ENCODE data around the gene MAP2K5. TPM values are rescaled to one million over a fixed set of nuclear protein-coding genes. Genes with fewer than 3 reads are reported as not detected.
A peak's percentile ranks its signal among the peaks of the same experiment; 100 is the strongest.

Gene MAP2K5
- total RNA-seq, 1 experiment from 2014 or later = 32.0 TPM

DNA sequence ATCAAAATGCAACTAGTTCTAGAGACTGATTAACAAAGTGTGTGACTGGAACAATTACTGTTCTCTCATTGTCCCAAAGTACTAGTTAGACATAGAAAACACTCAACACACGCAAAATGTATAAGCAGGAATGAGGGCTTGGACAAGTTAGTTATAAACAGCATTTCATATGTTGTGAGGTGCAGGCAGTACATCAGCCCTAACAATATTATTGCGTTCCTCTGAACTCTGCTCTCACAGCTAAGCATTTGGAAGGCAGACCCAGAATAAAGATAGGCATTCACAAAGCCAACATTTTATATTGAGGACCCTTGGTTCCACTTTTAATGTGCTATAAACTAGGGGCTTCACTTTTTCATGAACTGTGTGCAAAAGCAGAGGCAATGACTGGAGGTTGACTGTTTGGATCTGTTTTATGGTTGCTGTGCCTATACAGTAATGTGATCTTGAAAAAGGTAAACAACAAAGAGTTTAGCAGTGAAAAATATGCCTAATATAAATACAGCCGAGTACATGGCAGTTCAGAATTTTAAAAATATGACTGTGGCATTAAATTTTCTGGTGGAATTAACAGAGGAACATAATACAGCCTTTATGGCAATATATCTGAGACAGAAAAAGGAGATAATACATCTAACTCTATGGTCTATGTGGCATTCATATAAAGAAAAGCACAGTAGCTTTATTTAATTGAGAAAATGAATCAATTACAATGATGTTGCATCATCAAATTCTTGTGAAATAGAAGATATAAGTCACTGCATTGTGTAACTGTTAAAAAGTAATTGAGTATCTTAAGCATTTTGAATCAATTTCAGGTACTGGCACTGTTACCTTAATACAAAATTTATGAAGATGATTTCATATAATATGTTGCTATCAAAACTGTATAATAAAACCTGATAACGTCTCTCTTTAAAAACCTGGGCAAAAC, 202.8 kb downstream of the MAP2K5 start:
- H3K9me3 ChIP-seq (ENCODE audit: low read length) = no peaks in the 10 kb centered on the region
- no peaks in the 10 kb centered on the region for H3K79me2 ChIP-seq (ENCODE audit: low read length)
- no peak overlapping the region for H2AFZ ChIP-seq (ENCODE audit: low read length)
- no peak overlapping the region for H3K4me3 ChIP-seq (ENCODE audit: low read length)
- no peaks in the 10 kb centered on the region for H3K9me2 ChIP-seq (replicated peaks; ENCODE audit: insufficient read depth, low read length)
- no peak for DNase-seq
- H4K20me1 ChIP-seq (ENCODE audit: insufficient read depth, low read depth, low read length) = peaks cover 21% of the 10 kb centered on the region
- no peak overlapping the region for H3K9ac ChIP-seq (ENCODE audit: low read length)
- H3K27ac ChIP-seq (ENCODE audit: low read length) = no peak overlapping the region
- H3K36me3 ChIP-seq (ENCODE audit: insufficient read depth, low read length) = no peaks in the 10 kb centered on the region
- no peaks in the 10 kb centered on the region for H3K27me3 ChIP-seq (ENCODE audit: low read length)
- peaks cover 30% of the 10 kb centered on the region for H3K4me1 ChIP-seq (ENCODE audit: low read length)
- H3K4me2 ChIP-seq (ENCODE audit: low read depth, low read length, poor library complexity, severe bottlenecking) = no peak overlapping the region

DNA sequence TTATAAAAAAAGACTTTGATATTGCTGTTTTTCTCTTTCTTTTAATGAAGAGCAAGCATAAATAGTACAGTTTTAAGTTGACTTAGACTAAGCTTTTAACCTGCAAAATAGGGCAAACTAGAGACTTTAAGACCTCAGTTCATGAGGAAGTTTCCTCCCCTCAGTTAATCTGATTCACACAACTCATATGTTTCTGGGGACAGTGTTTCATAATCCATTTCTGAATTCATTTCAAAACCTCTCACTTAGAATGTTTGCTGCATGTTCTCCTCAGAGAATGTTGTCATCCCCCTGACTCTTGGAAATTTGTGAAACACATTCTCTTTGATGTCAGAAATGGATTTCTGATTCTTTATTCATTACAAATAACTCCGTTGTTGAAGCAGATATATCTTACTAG, 203.5 kb downstream of the MAP2K5 start:
- Histone ChIP-seq H3K79me2 (ENCODE audit: low read length) (no peaks in the 10 kb centered on the region), H3K27me3 (ENCODE audit: low read length) (no peaks in the 10 kb centered on the region), H3K4me3 (ENCODE audit: low read length) (no peak overlapping the region), H3K9me3 (ENCODE audit: low read length) (no peaks in the 10 kb centered on the region), H3K4me2 (ENCODE audit: low read depth, low read length, poor library complexity, severe bottlenecking) (no peak overlapping the region), H3K9me2 (replicated peaks; ENCODE audit: insufficient read depth, low read length) (no peaks in the 10 kb centered on the region), H3K4me1 (ENCODE audit: low read length) (peaks cover 37% of the 10 kb centered on the region), H3K27ac (ENCODE audit: low read length) (no peak overlapping the region), H3K36me3 (ENCODE audit: insufficient read depth, low read length) (no peaks in the 10 kb centered on the region), H3K9ac (ENCODE audit: low read length) (no peak overlapping the region), H2AFZ (ENCODE audit: low read length) (no peak overlapping the region), H4K20me1 (ENCODE audit: insufficient read depth, low read depth, low read length) (peaks cover 23% of the 10 kb centered on the region)
- DNase-seq = no peak

DNA sequence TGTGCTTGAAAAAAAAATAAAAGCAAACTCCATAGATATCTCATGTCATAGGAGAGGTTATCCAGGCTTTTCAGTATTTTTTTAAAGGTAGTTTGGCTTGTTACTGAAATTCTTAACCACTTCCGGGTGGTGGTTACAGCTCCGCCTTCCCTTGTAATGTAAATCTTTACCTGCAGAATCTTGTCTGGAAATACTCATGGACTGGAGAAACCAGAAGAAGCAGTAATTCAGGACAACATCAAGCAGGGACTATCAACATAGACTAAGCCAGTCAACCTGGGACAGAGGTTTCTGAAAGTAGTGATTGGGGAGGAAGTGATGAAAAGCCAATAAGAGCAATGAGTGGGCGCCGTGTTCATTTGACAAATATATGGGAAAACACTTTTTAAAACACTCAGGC, 203.9 kb downstream of the MAP2K5 start:
- Histone ChIP-seq H3K36me3 (ENCODE audit: insufficient read depth, low read length) (no peaks in the 10 kb centered on the region), H4K20me1 (ENCODE audit: insufficient read depth, low read depth, low read length) (peaks cover 27% of the 10 kb centered on the region), H3K9me3 (ENCODE audit: low read length) (no peaks in the 10 kb centered on the region), H2AFZ (ENCODE audit: low read length) (no peak overlapping the region), H3K79me2 (ENCODE audit: low read length) (no peaks in the 10 kb centered on the region), H3K27ac (ENCODE audit: low read length) (no peak overlapping the region), H3K4me2 (ENCODE audit: low read depth, low read length, poor library complexity, severe bottlenecking) (no peak overlapping the region), H3K4me1 (ENCODE audit: low read length) (peaks cover 38% of the 10 kb centered on the region), H3K27me3 (ENCODE audit: low read length) (no peaks in the 10 kb centered on the region), H3K9me2 (replicated peaks; ENCODE audit: insufficient read depth, low read length) (no peaks in the 10 kb centered on the region), H3K4me3 (ENCODE audit: low read length) (no peak overlapping the region), H3K9ac (ENCODE audit: low read length) (no peak overlapping the region)
- DNase-seq = no peak

DNA sequence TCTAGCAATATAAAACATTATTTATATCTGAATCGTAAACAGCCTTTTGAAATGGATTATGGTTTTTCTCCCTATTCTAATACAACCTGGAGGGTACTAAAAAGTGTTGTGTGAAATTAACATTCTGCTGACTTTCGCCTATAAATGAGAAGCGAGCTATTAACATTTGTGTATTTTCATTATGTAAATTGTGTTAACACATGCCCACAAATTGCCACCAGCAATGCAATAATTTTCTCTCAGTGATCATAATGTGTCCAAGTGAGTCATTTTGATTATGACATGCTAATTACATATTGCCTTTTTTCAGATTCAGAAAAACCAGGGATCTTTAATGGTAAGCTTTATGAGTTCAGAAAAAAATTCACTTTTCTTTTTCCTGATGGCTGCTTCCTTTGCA, 205.4 kb downstream of the MAP2K5 start:
- peaks cover 38% of the 10 kb centered on the region for H3K4me1 ChIP-seq (ENCODE audit: low read length)

DNA sequence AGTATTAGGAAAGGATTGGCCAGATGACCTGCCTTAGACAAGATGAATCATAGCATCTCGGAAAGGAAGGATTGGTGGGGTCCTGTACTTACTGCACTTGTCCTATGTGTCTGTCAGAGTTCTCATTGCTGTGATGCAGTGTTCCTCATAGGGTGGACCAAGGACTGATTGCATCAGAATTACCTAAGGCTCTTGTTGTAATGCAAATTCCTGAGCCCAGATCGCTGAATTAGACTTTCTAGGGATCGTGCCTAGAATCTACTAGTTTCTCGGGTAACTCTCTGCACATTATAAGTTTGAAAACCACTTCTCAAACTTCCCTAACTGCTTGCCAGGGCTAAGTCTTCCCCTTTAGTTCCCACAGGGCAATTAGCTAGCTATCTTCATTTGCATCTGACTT, 207.9 kb downstream of the MAP2K5 start:
- Histone ChIP-seq H3K9ac (ENCODE audit: low read length) (no peak overlapping the region), H3K4me3 (ENCODE audit: low read length) (no peak overlapping the region), H3K27me3 (ENCODE audit: low read length) (no peaks in the 10 kb centered on the region), H2AFZ (ENCODE audit: low read length) (no peak overlapping the region), H3K9me3 (ENCODE audit: low read length) (no peaks in the 10 kb centered on the region), H3K4me2 (ENCODE audit: low read depth, low read length, poor library complexity, severe bottlenecking) (peak overlapping the region; percentile 43), H3K9me2 (replicated peaks; ENCODE audit: insufficient read depth, low read length) (no peaks in the 10 kb centered on the region), H3K36me3 (ENCODE audit: insufficient read depth, low read length) (no peaks in the 10 kb centered on the region), H3K27ac (ENCODE audit: low read length) (no peak overlapping the region), H4K20me1 (ENCODE audit: insufficient read depth, low read depth, low read length) (peaks cover 14% of the 10 kb centered on the region; the same call in 1 of the 2 replicates), H3K79me2 (ENCODE audit: low read length) (no peaks in the 10 kb centered on the region), H3K4me1 (ENCODE audit: low read length) (peaks cover 38% of the 10 kb centered on the region)
- DNase-seq = peak; percentile 79

More for the DNA sequence above, 205.4 kb downstream of the MAP2K5 start:
- no peaks in the 10 kb centered on the region for H3K79me2 ChIP-seq (ENCODE audit: low read length)
- H3K27ac ChIP-seq (ENCODE audit: low read length) = no peak overlapping the region
- H2AFZ ChIP-seq (ENCODE audit: low read length) = no peak overlapping the region
- DNase-seq = no peak
- no peak overlapping the region for H3K9ac ChIP-seq (ENCODE audit: low read length)
- no peaks in the 10 kb centered on the region for H3K36me3 ChIP-seq (ENCODE audit: insufficient read depth, low read length)
- H3K4me3 ChIP-seq (ENCODE audit: low read length) = no peak overlapping the region
- H3K27me3 ChIP-seq (ENCODE audit: low read length) = no peaks in the 10 kb centered on the region
- H4K20me1 ChIP-seq (ENCODE audit: insufficient read depth, low read depth, low read length) = peaks cover 25% of the 10 kb centered on the region
- H3K9me2 ChIP-seq (replicated peaks; ENCODE audit: insufficient read depth, low read length) = no peaks in the 10 kb centered on the region
- H3K9me3 ChIP-seq (ENCODE audit: low read length) = no peaks in the 10 kb centered on the region
- no peak overlapping the region for H3K4me2 ChIP-seq (ENCODE audit: low read depth, low read length, poor library complexity, severe bottlenecking)

DNA sequence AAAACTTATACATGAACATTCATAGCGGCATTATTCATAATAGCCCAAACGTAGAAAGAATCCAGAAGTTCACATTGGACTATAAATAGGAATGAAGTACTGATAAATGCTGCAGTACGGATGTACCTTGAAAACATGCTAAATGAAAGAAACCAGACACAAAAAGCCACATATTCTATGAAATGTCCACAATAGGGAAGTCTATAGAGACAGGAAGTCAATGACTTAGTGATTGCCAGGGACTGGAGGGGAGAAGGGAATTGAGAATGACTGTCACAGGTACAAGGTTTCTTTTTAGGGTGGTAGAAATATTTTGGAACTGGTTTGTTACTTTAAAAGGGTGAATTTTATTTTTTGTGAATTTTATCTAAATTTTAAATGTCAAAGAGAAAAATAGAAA, 211.4 kb downstream of the MAP2K5 start:
- H3K4me2 ChIP-seq (ENCODE audit: low read depth, low read length, poor library complexity, severe bottlenecking) = no peak overlapping the region
- peaks cover 29% of the 10 kb centered on the region for H3K4me1 ChIP-seq (ENCODE audit: low read length)
- H3K9me3 ChIP-seq (ENCODE audit: low read length) = no peaks in the 10 kb centered on the region
- H3K9me2 ChIP-seq (replicated peaks; ENCODE audit: insufficient read depth, low read length) = no peaks in the 10 kb centered on the region
- peaks cover 10% of the 10 kb centered on the region; the same call in 1 of the 2 replicates for H4K20me1 ChIP-seq (ENCODE audit: insufficient read depth, low read depth, low read length)
- H2AFZ ChIP-seq (ENCODE audit: low read length) = no peak overlapping the region
- no peaks in the 10 kb centered on the region for H3K27me3 ChIP-seq (ENCODE audit: low read length)
- H3K79me2 ChIP-seq (ENCODE audit: low read length) = no peaks in the 10 kb centered on the region
- no peak for DNase-seq
- no peak overlapping the region for H3K4me3 ChIP-seq (ENCODE audit: low read length)
- H3K36me3 ChIP-seq (ENCODE audit: insufficient read depth, low read length) = no peaks in the 10 kb centered on the region
- no peak overlapping the region for H3K27ac ChIP-seq (ENCODE audit: low read length)
- H3K9ac ChIP-seq (ENCODE audit: low read length) = no peak overlapping the region

DNA sequence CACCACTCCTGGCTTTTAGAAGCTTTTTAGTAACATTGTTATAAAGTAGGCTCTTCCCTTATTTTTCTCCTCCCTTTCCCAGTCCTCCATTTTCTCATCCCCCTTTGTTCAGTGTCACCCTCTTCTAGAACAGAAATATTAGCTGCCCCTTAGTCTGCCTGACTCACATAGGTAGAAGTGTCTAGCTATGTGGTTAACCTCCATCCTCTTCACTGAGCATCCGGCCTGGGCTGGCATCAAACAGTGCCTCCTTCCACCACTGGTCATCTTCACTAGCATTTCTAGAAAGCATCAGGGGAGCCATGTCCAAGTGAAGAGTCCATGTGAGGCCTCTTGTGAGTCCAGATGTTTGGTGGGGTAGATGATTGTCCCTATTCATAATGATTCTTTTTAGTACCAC, 212.8 kb downstream of the MAP2K5 start:
- Histone ChIP-seq H3K9ac (ENCODE audit: low read length) (no peak overlapping the region), H3K27me3 (ENCODE audit: low read length) (no peaks in the 10 kb centered on the region), H3K36me3 (ENCODE audit: insufficient read depth, low read length) (no peaks in the 10 kb centered on the region), H3K9me3 (ENCODE audit: low read length) (no peaks in the 10 kb centered on the region), H3K4me2 (ENCODE audit: low read depth, low read length, poor library complexity, severe bottlenecking) (no peak overlapping the region), H2AFZ (ENCODE audit: low read length) (no peak overlapping the region), H3K9me2 (replicated peaks; ENCODE audit: insufficient read depth, low read length) (no peaks in the 10 kb centered on the region), H4K20me1 (ENCODE audit: insufficient read depth, low read depth, low read length) (peaks cover 9% of the 10 kb centered on the region; the same call in 1 of the 2 replicates), H3K79me2 (ENCODE audit: low read length) (no peaks in the 10 kb centered on the region), H3K4me1 (ENCODE audit: low read length) (peaks cover 17% of the 10 kb centered on the region), H3K4me3 (ENCODE audit: low read length) (no peak overlapping the region), H3K27ac (ENCODE audit: low read length) (no peak overlapping the region)
- DNase-seq = no peak

DNA sequence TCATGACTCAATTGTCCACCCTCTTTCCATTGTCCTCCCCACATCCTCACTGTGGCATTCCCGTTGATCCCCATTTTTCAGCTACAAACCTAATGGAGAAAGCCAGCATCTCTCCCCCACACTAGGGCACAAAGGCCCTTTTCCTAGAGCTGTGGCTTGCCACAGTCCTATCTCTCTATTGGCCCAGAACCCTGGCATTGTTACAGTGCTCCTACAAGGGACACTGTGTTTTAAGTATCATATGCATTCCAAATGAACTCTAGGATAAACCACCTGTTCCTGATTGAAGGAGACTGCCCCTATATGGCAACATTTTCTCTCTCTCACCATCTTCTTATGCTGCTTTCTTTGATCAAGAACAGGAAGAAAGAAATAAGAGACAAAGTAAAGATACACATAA, 213.4 kb downstream of the MAP2K5 start:
- H3K4me2 ChIP-seq (ENCODE audit: low read depth, low read length, poor library complexity, severe bottlenecking) = no peak overlapping the region
- H3K36me3 ChIP-seq (ENCODE audit: insufficient read depth, low read length) = no peaks in the 10 kb centered on the region
- no peak overlapping the region for H3K4me3 ChIP-seq (ENCODE audit: low read length)
- peaks cover 16% of the 10 kb centered on the region for H3K4me1 ChIP-seq (ENCODE audit: low read length)
- DNase-seq = no peak
- H3K27me3 ChIP-seq (ENCODE audit: low read length) = no peaks in the 10 kb centered on the region
- no peak overlapping the region for H3K27ac ChIP-seq (ENCODE audit: low read length)
- H3K9me3 ChIP-seq (ENCODE audit: low read length) = no peaks in the 10 kb centered on the region
- no peak overlapping the region for H2AFZ ChIP-seq (ENCODE audit: low read length)
- no peaks in the 10 kb centered on the region for H3K79me2 ChIP-seq (ENCODE audit: low read length)
- peaks cover 7% of the 10 kb centered on the region; the same call in 1 of the 2 replicates for H4K20me1 ChIP-seq (ENCODE audit: insufficient read depth, low read depth, low read length)
- H3K9ac ChIP-seq (ENCODE audit: low read length) = no peak overlapping the region
- H3K9me2 ChIP-seq (replicated peaks; ENCODE audit: insufficient read depth, low read length) = no peaks in the 10 kb centered on the region

Data from Karpas-422 (cell line).